ENCODE measurements around the gene IL17RD. TPM values are rescaled to one million over a fixed set of nuclear protein-coding genes. Genes with fewer than 3 reads are reported as not detected.
A peak's percentile ranks its signal among the peaks of the same experiment; 100 is the strongest.

The IL17RD gene
- total and polyA plus RNA-seq, 2 of the 4 experiments (the other 2 are of a cell fraction) = 0.72 to 0.92 TPM

DNA sequence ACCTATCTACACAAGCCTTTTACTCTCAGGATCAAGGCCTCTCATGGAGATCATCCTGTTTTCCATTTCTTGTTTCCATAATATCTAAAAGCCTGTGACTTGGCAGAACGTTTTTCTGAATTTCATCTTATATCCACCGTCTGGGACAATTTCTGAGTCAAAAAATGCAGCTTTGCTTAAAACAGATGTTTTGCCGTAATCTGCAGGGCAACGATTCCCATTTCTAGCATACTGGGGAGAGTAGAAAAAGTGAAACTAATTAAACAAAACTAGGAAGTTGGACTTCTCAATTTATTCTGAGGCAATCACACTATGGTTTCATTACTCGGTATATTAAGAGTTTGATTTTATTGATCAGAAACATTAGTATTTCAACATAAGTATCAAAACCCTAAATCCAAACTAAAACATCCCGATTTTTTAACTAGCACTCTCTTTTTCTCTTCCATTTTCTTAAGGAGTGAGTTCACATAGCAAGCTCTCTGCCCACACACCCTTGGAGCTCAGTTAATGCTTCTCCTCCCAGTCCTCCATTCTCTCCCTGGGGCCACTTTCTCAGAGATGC is 71.1 kb downstream of the IL17RD start:
- intact Hi-C loops (cut with micrococcal nuclease) (loop anchor here (5.0 to 10.0 kb wide), 2 partner anchors 97 to 389 kb away; no protein-coding TSS in a partner anchor), dilution Hi-C loops (cut with HindIII; ENCODE audit: low sequenced_read_pairs, unreplicated experiment) (no loop called here), in situ Hi-C loops (cut with MboI; ENCODE audit: low sequenced_read_pairs) (no loop called here)
- CTCF ChIA-PET = interaction anchor here (0.6 kb wide), 1 partner anchor 19 kb away, joined by 5 read pairs; no protein-coding TSS in a partner anchor
- H3K18ac ChIP-seq (ENCODE audit: low read depth, low read length) = peak overlapping the region; percentile 46; the same call in 1 of the 2 replicates
- no peak overlapping the region for H3K14ac ChIP-seq (replicated peaks; ENCODE audit: low read depth, low read length)
- no peaks in the 10 kb centered on the region for H3K9me3 ChIP-seq (ENCODE audit: control insufficient read depth, insufficient read depth, low read length)
- H2AFZ ChIP-seq (replicated peaks; ENCODE audit: low read length, poor library complexity) = no peak overlapping the region
- H2AK5ac ChIP-seq (ENCODE audit: low read depth, low read length) = no peak overlapping the region
- H3K79me1 ChIP-seq (ENCODE audit: low read depth in 1 of 2, low read length in 2 of 2) = no peaks in the 10 kb centered on the region
- H4K8ac ChIP-seq (ENCODE audit: low read depth in 2 of 2, low read length in 2 of 2) = no peak overlapping the region
- H3K4ac ChIP-seq (ENCODE audit: low read depth, low read length) = no peak overlapping the region
- H3K4me2 ChIP-seq (ENCODE audit: low read depth, low read length) = 0 out of 2 replicates have a peak overlapping the region, but pooled peaks have one; percentile 18
- no peak overlapping the region for H2BK20ac ChIP-seq (ENCODE audit: low read depth, low read length)
- H3K9ac ChIP-seq (ENCODE audit: low read depth, low read length) = peak overlapping the region; percentile 4; the same call in 1 of the 2 replicates
- peaks cover 11% of the 10 kb centered on the region; the same call in 1 of the 2 replicates for H3K4me1 ChIP-seq (ENCODE audit: control insufficient read depth, insufficient read depth, low read length)
- H3K27me3 ChIP-seq (ENCODE audit: control insufficient read depth, insufficient read depth, low read length) = peaks cover 2% of the 10 kb centered on the region; the same call in 1 of the 2 replicates
- no peak overlapping the region for H3K23ac ChIP-seq (ENCODE audit: low read depth, low read length)
- no peak overlapping the region for H4K91ac ChIP-seq (ENCODE audit: insufficient read depth, low read depth, low read length)
- no peak overlapping the region for H2BK5ac ChIP-seq (ENCODE audit: low read depth, low read length, poor library complexity, severe bottlenecking)
- H3K4me3 ChIP-seq (ENCODE audit: insufficient read depth, low read depth, low read length) = no peak overlapping the region
- no peak overlapping the region for H2BK15ac ChIP-seq (ENCODE audit: low read depth, low read length)
- no peaks in the 10 kb centered on the region for H3K9me1 ChIP-seq (ENCODE audit: insufficient read depth, low read length)
- DNase-seq = no peak
- no peak overlapping the region for H2AK9ac ChIP-seq (replicated peaks; ENCODE audit: low read depth, low read length, poor library complexity)
- POLR2A ChIA-PET (ENCODE audit: unreplicated experiment) = no interaction called here
- no peak; the same call in 1 of the 2 replicates for ATAC-seq (ENCODE audit: low read depth)
- H3K36me3 ChIP-seq (ENCODE audit: control insufficient read depth, insufficient read depth, low read length) = no peaks in the 10 kb centered on the region
- no TSS peak for BruUV-seq (replicated peaks)
- TF ChIP-seq RCOR1 (IDR thresholded peaks at IDR 0.05; ENCODE audit: insufficient replicate concordance, low read length) = no peak
- no peak for TF ChIP-seq SMC3 (IDR thresholded peaks at IDR 0.05; ENCODE audit: low read depth, low read length)
- TF ChIP-seq POLR2A (IDR thresholded peaks at IDR 0.05; ENCODE audit: low read depth, low read length) = no peak
- TF ChIP-seq RAD21 (IDR thresholded peaks at IDR 0.05; ENCODE audit: low read length) = no peak
- TF ChIP-seq, protein P1, sequence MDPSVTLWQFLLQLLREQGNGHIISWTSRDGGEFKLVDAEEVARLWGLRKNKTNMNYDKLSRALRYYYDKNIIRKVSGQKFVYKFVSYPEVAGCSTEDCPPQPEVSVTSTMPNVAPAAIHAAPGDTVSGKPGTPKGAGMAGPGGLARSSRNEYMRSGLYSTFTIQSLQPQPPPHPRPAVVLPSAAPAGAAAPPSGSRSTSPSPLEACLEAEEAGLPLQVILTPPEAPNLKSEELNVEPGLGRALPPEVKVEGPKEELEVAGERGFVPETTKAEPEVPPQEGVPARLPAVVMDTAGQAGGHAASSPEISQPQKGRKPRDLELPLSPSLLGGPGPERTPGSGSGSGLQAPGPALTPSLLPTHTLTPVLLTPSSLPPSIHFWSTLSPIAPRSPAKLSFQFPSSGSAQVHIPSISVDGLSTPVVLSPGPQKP (IDR thresholded peaks at IDR 0.05; ENCODE audit: borderline replicate concordance, low read depth, low read length) = no peak
- H3K27ac ChIP-seq (ENCODE audit: insufficient read depth, low read length) = no peak overlapping the region; the same call in 1 of the 2 replicates
- WGBS, 2 experiments (ENCODE audit: extremely low coverage in 2 of 2, insufficient read length in 1 of 2) = 100% methylated on average over 1 of the region's 6 CpGs
- H3K56ac ChIP-seq (ENCODE audit: extremely low read depth, insufficient read depth, low read length) = no peak overlapping the region
- H4K20me1 ChIP-seq (ENCODE audit: insufficient read depth, low read length) = no peaks in the 10 kb centered on the region
- no peak overlapping the region; the same call in 1 of the 2 replicates for H4K5ac ChIP-seq (ENCODE audit: low read depth, low read length)
- no peak overlapping the region for H2BK120ac ChIP-seq (ENCODE audit: low read depth, low read length)
